ENCODE data around the gene TRIM28. TPM values are rescaled to one million over a fixed set of nuclear protein-coding genes. Genes with fewer than 3 reads are reported as not detected.

Gene TRIM28
- total and polyA plus RNA-seq, 9 of the 15 experiments (the other 6 are each of a cell fraction or from before 2014, with no cell fraction given): 12.1 to 797 (median 490) TPM

DNA sequence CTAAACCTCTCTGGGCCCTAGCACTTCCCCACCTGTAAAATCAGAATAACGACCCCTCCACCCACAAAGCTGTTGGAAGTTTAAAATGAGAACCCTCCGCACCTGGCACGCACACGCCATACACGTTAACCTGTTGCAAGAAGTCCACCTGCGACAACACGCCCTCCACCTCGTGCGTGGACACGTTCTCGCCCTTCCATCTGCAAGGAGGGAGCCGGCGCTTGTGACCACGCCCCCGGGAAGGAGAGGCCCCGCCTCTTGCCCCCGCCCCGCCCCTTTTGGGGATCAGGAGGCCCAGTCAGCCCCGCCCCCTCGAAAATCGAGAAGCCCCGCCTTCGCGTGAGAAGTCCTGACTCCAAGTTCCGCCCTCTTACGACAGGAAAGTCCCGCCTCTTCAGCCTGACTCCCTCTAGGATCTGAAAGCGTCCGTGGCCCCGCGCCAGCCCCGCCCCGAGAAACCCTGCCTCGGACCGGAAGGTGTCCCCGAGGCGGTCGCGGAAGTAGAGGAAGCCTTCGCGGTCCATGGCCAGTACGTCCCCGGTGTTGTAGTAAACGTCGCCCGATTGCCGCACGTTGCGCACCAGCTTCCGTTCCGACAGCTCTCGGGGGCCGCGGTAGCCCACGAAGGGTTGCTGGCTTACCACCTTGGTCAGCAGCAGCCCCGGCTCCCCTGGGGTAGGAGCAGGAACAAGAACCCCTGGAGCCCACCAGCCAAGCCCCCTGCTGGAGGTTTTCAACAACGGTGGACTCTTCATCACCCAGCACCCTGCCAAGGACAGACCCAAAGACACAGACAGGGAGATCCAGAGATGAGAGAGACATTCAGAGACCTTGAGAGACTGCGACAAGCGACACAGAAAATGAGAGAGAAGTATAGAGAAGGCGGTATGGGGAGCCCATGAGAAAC lies 44.6 kb upstream of the TRIM28 start (continued):
- TF ChIP-seq, protein P1, sequence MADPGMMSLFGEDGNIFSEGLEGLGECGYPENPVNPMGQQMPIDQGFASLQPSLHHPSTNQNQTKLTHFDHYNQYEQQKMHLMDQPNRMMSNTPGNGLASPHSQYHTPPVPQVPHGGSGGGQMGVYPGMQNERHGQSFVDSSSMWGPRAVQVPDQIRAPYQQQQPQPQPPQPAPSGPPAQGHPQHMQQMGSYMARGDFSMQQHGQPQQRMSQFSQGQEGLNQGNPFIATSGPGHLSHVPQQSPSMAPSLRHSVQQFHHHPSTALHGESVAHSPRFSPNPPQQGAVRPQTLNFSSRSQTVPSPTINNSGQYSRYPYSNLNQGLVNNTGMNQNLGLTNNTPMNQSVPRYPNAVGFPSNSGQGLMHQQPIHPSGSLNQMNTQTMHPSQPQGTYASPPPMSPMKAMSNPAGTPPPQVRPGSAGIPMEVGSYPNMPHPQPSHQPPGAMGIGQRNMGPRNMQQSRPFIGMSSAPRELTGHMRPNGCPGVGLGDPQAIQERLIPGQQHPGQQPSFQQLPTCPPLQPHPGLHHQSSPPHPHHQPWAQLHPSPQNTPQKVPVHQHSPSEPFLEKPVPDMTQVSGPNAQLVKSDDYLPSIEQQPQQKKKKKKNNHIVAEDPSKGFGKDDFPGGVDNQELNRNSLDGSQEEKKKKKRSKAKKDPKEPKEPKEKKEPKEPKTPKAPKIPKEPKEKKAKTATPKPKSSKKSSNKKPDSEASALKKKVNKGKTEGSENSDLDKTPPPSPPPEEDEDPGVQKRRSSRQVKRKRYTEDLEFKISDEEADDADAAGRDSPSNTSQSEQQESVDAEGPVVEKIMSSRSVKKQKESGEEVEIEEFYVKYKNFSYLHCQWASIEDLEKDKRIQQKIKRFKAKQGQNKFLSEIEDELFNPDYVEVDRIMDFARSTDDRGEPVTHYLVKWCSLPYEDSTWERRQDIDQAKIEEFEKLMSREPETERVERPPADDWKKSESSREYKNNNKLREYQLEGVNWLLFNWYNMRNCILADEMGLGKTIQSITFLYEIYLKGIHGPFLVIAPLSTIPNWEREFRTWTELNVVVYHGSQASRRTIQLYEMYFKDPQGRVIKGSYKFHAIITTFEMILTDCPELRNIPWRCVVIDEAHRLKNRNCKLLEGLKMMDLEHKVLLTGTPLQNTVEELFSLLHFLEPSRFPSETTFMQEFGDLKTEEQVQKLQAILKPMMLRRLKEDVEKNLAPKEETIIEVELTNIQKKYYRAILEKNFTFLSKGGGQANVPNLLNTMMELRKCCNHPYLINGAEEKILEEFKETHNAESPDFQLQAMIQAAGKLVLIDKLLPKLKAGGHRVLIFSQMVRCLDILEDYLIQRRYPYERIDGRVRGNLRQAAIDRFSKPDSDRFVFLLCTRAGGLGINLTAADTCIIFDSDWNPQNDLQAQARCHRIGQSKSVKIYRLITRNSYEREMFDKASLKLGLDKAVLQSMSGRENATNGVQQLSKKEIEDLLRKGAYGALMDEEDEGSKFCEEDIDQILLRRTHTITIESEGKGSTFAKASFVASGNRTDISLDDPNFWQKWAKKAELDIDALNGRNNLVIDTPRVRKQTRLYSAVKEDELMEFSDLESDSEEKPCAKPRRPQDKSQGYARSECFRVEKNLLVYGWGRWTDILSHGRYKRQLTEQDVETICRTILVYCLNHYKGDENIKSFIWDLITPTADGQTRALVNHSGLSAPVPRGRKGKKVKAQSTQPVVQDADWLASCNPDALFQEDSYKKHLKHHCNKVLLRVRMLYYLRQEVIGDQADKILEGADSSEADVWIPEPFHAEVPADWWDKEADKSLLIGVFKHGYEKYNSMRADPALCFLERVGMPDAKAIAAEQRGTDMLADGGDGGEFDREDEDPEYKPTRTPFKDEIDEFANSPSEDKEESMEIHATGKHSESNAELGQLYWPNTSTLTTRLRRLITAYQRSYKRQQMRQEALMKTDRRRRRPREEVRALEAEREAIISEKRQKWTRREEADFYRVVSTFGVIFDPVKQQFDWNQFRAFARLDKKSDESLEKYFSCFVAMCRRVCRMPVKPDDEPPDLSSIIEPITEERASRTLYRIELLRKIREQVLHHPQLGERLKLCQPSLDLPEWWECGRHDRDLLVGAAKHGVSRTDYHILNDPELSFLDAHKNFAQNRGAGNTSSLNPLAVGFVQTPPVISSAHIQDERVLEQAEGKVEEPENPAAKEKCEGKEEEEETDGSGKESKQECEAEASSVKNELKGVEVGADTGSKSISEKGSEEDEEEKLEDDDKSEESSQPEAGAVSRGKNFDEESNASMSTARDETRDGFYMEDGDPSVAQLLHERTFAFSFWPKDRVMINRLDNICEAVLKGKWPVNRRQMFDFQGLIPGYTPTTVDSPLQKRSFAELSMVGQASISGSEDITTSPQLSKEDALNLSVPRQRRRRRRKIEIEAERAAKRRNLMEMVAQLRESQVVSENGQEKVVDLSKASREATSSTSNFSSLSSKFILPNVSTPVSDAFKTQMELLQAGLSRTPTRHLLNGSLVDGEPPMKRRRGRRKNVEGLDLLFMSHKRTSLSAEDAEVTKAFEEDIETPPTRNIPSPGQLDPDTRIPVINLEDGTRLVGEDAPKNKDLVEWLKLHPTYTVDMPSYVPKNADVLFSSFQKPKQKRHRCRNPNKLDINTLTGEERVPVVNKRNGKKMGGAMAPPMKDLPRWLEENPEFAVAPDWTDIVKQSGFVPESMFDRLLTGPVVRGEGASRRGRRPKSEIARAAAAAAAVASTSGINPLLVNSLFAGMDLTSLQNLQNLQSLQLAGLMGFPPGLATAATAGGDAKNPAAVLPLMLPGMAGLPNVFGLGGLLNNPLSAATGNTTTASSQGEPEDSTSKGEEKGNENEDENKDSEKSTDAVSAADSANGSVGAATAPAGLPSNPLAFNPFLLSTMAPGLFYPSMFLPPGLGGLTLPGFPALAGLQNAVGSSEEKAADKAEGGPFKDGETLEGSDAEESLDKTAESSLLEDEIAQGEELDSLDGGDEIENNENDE (IDR thresholded peaks at IDR 0.05; ENCODE audit: low read depth, low read length): peak; percentile 50
- peak; percentile 86 for TF ChIP-seq ETV1 (tag; conservative IDR thresholded peaks at IDR 0.05; ENCODE audit: low read depth)
- TF ChIP-seq TAF15 (IDR thresholded peaks at IDR 0.05; ENCODE audit: low read depth, low read length): no peak
- peak; percentile 77 for TF ChIP-seq HMGN3 (IDR thresholded peaks at IDR 0.05; ENCODE audit: borderline replicate concordance, extremely low read depth, insufficient read length, low read depth, low read length)
- peak; percentile 94 for TF ChIP-seq POLR2G (IDR thresholded peaks at IDR 0.05; ENCODE audit: low read depth, low read length)
- peak; percentile 81 for TF ChIP-seq SUPT5H (IDR thresholded peaks at IDR 0.05)
- TF ChIP-seq ZNF41 (CRISPR knock-in tag; conservative IDR thresholded peaks at IDR 0.05): 0 out of 2 replicates have a peak, but pooled peaks have one; percentile 34
- peak; percentile 70 for TF ChIP-seq CEBPG (CRISPR knock-in tag; IDR thresholded peaks at IDR 0.05)
- no peak for TF ChIP-seq CEBPG (tag; conservative IDR thresholded peaks at IDR 0.05 in 1 of 2, IDR thresholded peaks at IDR 0.05 in 1 of 2)
- TF ChIP-seq ZBTB7A (IDR thresholded peaks at IDR 0.05; ENCODE audit: borderline replicate concordance, control insufficient read depth, low read depth, low read length): peak; percentile 76; the same call in 1 of the 2 replicates
- TF ChIP-seq, protein P2, sequence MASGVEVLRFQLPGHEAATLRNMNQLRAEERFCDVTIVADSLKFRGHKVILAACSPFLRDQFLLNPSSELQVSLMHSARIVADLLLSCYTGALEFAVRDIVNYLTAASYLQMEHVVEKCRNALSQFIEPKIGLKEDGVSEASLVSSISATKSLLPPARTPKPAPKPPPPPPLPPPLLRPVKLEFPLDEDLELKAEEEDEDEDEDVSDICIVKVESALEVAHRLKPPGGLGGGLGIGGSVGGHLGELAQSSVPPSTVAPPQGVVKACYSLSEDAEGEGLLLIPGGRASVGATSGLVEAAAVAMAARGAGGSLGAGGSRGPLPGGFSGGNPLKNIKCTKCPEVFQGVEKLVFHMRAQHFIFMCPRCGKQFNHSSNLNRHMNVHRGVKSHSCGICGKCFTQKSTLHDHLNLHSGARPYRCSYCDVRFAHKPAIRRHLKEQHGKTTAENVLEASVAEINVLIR (CRISPR knock-in tag; IDR thresholded peaks at IDR 0.05): peak; percentile 59; the same call in 1 of the 2 replicates
- no peak; the same call in 1 of the 2 replicates for TF ChIP-seq LARP7 (IDR thresholded peaks at IDR 0.05)
- TF ChIP-seq ZNF830 (CRISPR knock-in tag; IDR thresholded peaks at IDR 0.05): peak; percentile 85; the same call in 1 of the 2 replicates
- peak; percentile 93 for TF ChIP-seq ZC3H11A (IDR thresholded peaks at IDR 0.05; ENCODE audit: low read depth, low read length)

All from K562 (cell line).